Measurements from ENCODE around the gene SERPINF2.
"Not testable (repeated sequence)": the region's sequence is repeated elsewhere in the genome, so short reads cannot be mapped to it uniquely, and the experiment has no call there.

Gene SERPINF2

GRCh38 chr17:1742371-1743087, at the start of gene SERPINF2:
Gene SERPINF2 (plus strand): TSS chr17:1742871. CDS start chr17:1744996, 2,125 bp downstream.
- DNase-seq, result no peak

- DNase-seq, result no peak
These were observed 49.3 kb upstream of the SERPINF2 start for GRCh38 chr17:1693339-1693738.

GRCh38 chr17:1695365-1695764, 47.3 kb upstream of the SERPINF2 start:
- no peak for DNase-seq

- no peak for DNase-seq
These were observed 45.0 kb upstream of the SERPINF2 start for GRCh38 chr17:1697681-1698080.

GRCh38 chr17:1699891-1700290, 42.8 kb upstream of the SERPINF2 start:
- DNase-seq, result not testable (repeated sequence)

- no peak for DNase-seq
These were observed 39.6 kb upstream of the SERPINF2 start for GRCh38 chr17:1703063-1703462.

GRCh38 chr17:1705004-1705403, 37.7 kb upstream of the SERPINF2 start:
- no peak for DNase-seq

GRCh38 chr17:1707107-1707506, 35.6 kb upstream of the SERPINF2 start:
- DNase-seq, result no peak

- not testable (repeated sequence) for DNase-seq
These were observed 33.8 kb upstream of the SERPINF2 start for GRCh38 chr17:1708791-1709346.

GRCh38 chr17:1709403-1709951, 33.2 kb upstream of the SERPINF2 start:
- DNase-seq, result no peak

- no peak for DNase-seq
These were observed 32.5 kb upstream of the SERPINF2 start, which contains the start of gene TLCD2 for GRCh38 chr17:1709971-1710806. Gene TLCD2 (minus strand): TSS chr17:1710377. CDS start chr17:1710242, 135 bp downstream.

- DNase-seq, result no peak
These were observed 31.7 kb upstream of the SERPINF2 start for GRCh38 chr17:1710807-1711553.

- DNase-seq, result no peak
These were observed 30.9 kb upstream of the SERPINF2 start for GRCh38 chr17:1711804-1712203.

GRCh38 chr17:1712271-1712670, 30.4 kb upstream of the SERPINF2 start:
- DNase-seq, result no peak

- DNase-seq, result no peak
These were observed 29.4 kb upstream of the SERPINF2 start for GRCh38 chr17:1713160-1713877.

- DNase-seq, result no peak
These were observed 28.7 kb upstream of the SERPINF2 start for GRCh38 chr17:1713878-1714426.

- no peak for DNase-seq
These were observed 28.2 kb upstream of the SERPINF2 start for GRCh38 chr17:1714427-1714979.

GRCh38 chr17:1714980-1715802, 27.5 kb upstream of the SERPINF2 start:
- peak; percentile 52 for DNase-seq

GRCh38 chr17:1715803-1716075, 26.9 kb upstream of the SERPINF2 start:
- DNase-seq, result no peak

GRCh38 chr17:1716076-1716911, 26.4 kb upstream of the SERPINF2 start:
- DNase-seq, result peak; percentile 100
